ENCODE measurements around the gene SDR39U1. TPM values are rescaled to one million over a fixed set of nuclear protein-coding genes. Genes with fewer than 3 reads are reported as not detected.
"Not testable (repeated sequence)": the region's sequence is repeated elsewhere in the genome, so short reads cannot be mapped to it uniquely, and the experiment has no call there.

Gene SDR39U1
- total and polyA plus RNA-seq, 4 donors = 24.0 to 163 (median 54.1) TPM

DNA sequence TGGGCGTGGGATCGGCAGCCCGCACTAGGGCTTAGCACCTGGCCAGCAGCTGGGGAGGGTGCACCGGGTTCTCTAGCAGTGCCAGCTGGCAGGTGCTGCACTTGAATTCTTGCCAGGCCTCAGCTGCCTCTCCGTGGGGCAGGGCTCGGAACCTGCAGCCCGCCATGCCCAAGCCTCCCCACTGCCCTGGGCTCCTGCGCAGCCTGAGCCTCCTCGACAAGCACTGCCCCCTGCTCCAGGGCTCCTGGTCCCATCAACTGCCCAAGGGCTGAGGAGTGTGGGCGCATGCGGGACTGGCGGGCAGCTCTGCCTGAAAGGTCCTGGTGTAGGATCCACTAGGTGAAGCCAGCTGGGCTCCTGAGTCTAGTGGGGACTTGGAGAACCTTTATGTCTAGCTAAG lies 30.6 kb upstream of the SDR39U1 start:
- Histone ChIP-seq H3K4me3 (ENCODE audit: low read length in 2 of 2) (no peak overlapping the region), H3K4me1 (ENCODE audit: control insufficient read depth in 1 of 2, insufficient read depth in 2 of 2, low read length in 2 of 2) (no peaks in the 10 kb centered on the region), H3K27ac (ENCODE audit: low read depth in 1 of 2, low read length in 2 of 2) (no peak overlapping the region), H3K36me3 (ENCODE audit: control insufficient read depth in 1 of 2, insufficient read depth in 2 of 2, low read length in 1 of 2) (no peaks in the 10 kb centered on the region), H3K27me3 (ENCODE audit: control insufficient read depth in 1 of 2, insufficient read depth in 2 of 2, low read length in 1 of 2) (no peaks in the 10 kb centered on the region), H3K9me3 (ENCODE audit: control insufficient read depth, low read length) (no peaks in the 10 kb centered on the region)
- WGBS, 2 donors = 68 to 95% methylated on average over 12 of the region's 12 CpGs
- DNase-seq (no peak), ATAC-seq (ENCODE audit: low FRiP score) (no peak)
- intact Hi-C loops (cut with DNase I) = no loop called here

DNA sequence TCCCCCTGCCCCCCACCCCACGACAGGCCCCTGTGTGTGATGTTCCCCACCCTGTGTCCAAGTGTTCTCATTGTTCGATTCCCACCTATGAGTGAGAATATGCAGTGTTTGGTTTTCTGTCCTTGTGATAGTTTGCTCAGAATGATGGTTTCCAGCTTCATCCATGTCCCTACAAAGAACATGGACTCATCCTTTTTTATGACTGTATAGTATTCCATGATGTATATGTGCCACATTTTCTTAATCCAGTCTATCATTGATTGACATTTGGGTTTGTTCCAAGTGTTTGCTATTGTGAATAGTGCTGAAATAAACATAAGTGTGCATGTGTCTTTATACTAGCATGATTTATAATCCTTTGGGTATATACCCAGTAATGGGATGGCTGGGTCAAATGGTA lies 27.9 kb upstream of the SDR39U1 start:
- ATAC-seq (ENCODE audit: low FRiP score); H3K4me1 ChIP-seq (ENCODE audit: control insufficient read depth in 1 of 2, insufficient read depth in 2 of 2, low read length in 2 of 2); H3K4me3 ChIP-seq (ENCODE audit: low read length in 2 of 2); DNase-seq; H3K27me3 ChIP-seq (ENCODE audit: control insufficient read depth in 1 of 2, insufficient read depth in 2 of 2, low read length in 1 of 2); intact Hi-C loops (cut with DNase I); H3K9me3 ChIP-seq (ENCODE audit: control insufficient read depth, low read length); H3K36me3 ChIP-seq (ENCODE audit: control insufficient read depth in 1 of 2, insufficient read depth in 2 of 2, low read length in 1 of 2); H3K27ac ChIP-seq (ENCODE audit: low read depth in 1 of 2, low read length in 2 of 2): not testable (repeated sequence)
- 83 to 89% methylated on average over 2 of the region's 2 CpGs for WGBS, 2 donors

- intact Hi-C loops (cut with DNase I) = no loop called here
- H3K27ac ChIP-seq (ENCODE audit: low read depth in 1 of 2, low read length in 2 of 2) = no peak overlapping the region
- 86 to 91% methylated on average over 3 of the region's 3 CpGs for WGBS, 2 donors
- H3K4me1 ChIP-seq (ENCODE audit: control insufficient read depth in 1 of 2, insufficient read depth in 2 of 2, low read length in 2 of 2) = no peaks in the 10 kb centered on the region
- no peaks in the 10 kb centered on the region for H3K27me3 ChIP-seq (ENCODE audit: control insufficient read depth in 1 of 2, insufficient read depth in 2 of 2, low read length in 1 of 2)
- H3K36me3 ChIP-seq (ENCODE audit: control insufficient read depth in 1 of 2, insufficient read depth in 2 of 2, low read length in 1 of 2) = no peaks in the 10 kb centered on the region
- H3K9me3 ChIP-seq (ENCODE audit: control insufficient read depth, low read length) = no peaks in the 10 kb centered on the region
- H3K4me3 ChIP-seq (ENCODE audit: low read length in 2 of 2) = no peak overlapping the region
- DNase-seq (no peak), ATAC-seq (ENCODE audit: low FRiP score) (no peak)
Observed at GRCh38 chr14:24465805-24466204, 23.2 kb upstream of the SDR39U1 start.

- no peak overlapping the region for H3K27ac ChIP-seq (ENCODE audit: low read depth in 1 of 2, low read length in 2 of 2)
- intact Hi-C loops (cut with DNase I) = no loop called here
- WGBS, 2 donors = 96 to 97% methylated on average over 3 of the region's 3 CpGs
- no peaks in the 10 kb centered on the region for H3K36me3 ChIP-seq (ENCODE audit: control insufficient read depth in 1 of 2, insufficient read depth in 2 of 2, low read length in 1 of 2)
- no peaks in the 10 kb centered on the region for H3K4me1 ChIP-seq (ENCODE audit: control insufficient read depth in 1 of 2, insufficient read depth in 2 of 2, low read length in 2 of 2)
- no peak overlapping the region for H3K4me3 ChIP-seq (ENCODE audit: low read length in 2 of 2)
- no peaks in the 10 kb centered on the region for H3K27me3 ChIP-seq (ENCODE audit: control insufficient read depth in 1 of 2, insufficient read depth in 2 of 2, low read length in 1 of 2)
- ATAC-seq (ENCODE audit: low FRiP score) (no peak), DNase-seq (no peak)
- no peaks in the 10 kb centered on the region for H3K9me3 ChIP-seq (ENCODE audit: control insufficient read depth, low read length)
Observed at GRCh38 chr14:24465368-24465767, 22.8 kb upstream of the SDR39U1 start.

DNA sequence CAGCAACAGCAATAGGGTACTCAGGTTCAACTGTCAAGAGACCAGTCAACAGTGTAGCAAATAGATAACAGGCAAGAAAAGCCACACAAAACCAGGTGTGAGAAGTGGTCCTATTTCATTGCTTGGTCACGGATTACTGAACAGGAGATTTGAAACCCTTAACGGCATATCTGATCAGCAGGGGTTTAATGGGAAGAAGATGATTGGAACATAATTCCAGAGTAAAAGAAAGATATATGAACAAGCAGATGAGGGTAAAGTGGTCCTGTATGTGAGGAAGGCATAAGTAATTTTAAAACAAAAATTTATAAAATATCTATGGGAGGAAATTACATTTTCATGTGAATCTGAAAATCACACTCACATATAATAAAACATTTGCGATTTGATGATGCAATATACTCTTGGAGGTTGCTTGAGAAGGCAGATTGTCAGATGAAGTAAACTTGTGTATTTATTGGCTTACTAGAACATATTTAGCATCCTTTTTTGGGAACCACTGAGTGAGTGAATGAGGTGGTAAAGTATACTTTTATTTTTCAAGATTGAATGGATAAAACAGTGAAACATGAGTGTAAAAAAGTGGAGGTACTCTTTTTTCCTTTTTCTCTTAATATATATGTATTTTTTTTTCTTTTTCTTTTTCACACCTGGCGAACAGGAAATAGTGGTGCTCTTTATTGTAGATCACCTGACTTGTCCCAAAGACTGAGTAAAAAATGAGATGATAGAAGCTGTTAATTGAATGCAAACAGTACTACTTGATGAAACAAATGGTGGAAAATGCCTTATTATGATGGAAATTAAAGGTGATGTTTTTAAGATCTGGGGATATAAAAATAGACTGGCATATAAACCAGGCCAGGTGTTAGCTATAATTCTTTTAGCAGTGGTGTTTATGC lies 21.6 kb upstream of the SDR39U1 start:
- Histone ChIP-seq H3K27ac (ENCODE audit: low read depth in 1 of 2, low read length in 2 of 2) (no peak overlapping the region), H3K4me3 (ENCODE audit: low read length in 2 of 2) (no peak overlapping the region), H3K27me3 (ENCODE audit: control insufficient read depth in 1 of 2, insufficient read depth in 2 of 2, low read length in 1 of 2) (no peaks in the 10 kb centered on the region), H3K36me3 (ENCODE audit: control insufficient read depth in 1 of 2, insufficient read depth in 2 of 2, low read length in 1 of 2) (no peaks in the 10 kb centered on the region), H3K9me3 (ENCODE audit: control insufficient read depth, low read length) (no peaks in the 10 kb centered on the region), H3K4me1 (ENCODE audit: control insufficient read depth in 1 of 2, insufficient read depth in 2 of 2, low read length in 2 of 2) (no peaks in the 10 kb centered on the region)
- DNase-seq (no peak), ATAC-seq (ENCODE audit: low FRiP score) (no peak)
- WGBS, 2 donors = 69 to 91% methylated on average over 4 of the region's 4 CpGs
- intact Hi-C loops (cut with DNase I) = no loop called here

DNA sequence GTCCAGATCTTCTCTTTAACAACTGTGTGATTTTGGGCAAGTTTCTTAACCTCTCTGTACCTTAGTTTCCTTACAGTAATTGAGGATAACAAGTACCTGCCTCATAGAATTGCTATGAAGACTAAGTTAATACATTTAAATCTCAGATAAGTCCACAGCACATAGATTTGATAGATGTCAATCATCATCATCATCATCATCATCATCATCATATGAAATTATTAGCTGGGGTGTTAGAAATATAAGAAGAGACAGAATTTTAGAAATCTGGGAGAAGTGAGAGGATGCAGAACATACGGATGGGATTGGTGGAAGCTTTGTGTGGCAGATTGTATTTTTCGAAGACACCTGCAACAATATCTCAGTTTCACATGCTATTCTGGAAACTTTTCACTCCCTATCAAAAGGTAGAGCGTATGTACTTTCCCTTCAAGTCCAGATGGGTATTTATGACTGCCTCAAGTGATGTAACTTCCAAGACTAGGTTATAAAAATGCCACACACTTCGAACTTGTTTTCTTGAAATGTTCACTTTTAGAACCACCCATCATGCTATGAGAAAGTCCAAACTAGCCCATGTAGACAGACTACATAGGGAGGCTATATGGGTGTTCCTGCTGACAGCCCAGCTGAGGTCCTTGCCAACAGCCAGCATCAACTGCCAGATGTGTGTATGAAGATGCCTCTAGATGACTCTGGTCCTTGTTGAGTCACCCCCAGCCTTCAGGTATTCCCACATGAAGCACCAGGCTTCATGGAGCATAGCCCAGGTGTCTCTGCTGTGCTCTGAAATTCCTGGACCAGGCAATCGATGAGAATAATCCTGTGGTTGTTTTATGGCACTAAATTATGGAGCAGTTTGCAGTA lies 20.7 kb upstream of the SDR39U1 start:
- ATAC-seq (ENCODE audit: low FRiP score) (no peak), DNase-seq (no peak)
- Histone ChIP-seq H3K4me3 (ENCODE audit: low read length in 2 of 2) (no peak overlapping the region), H3K27me3 (ENCODE audit: control insufficient read depth in 1 of 2, insufficient read depth in 2 of 2, low read length in 1 of 2) (no peaks in the 10 kb centered on the region), H3K9me3 (ENCODE audit: control insufficient read depth, low read length) (no peaks in the 10 kb centered on the region), H3K36me3 (ENCODE audit: control insufficient read depth in 1 of 2, insufficient read depth in 2 of 2, low read length in 1 of 2) (no peaks in the 10 kb centered on the region), H3K27ac (ENCODE audit: low read depth in 1 of 2, low read length in 2 of 2) (no peak overlapping the region), H3K4me1 (ENCODE audit: control insufficient read depth in 1 of 2, insufficient read depth in 2 of 2, low read length in 2 of 2) (no peaks in the 10 kb centered on the region)
- WGBS, 2 donors = 49 to 86% methylated on average over 5 of the region's 5 CpGs
- intact Hi-C loops (cut with DNase I) = no loop called here

- Histone ChIP-seq H3K36me3 (ENCODE audit: control insufficient read depth in 1 of 2, insufficient read depth in 2 of 2, low read length in 1 of 2) (no peaks in the 10 kb centered on the region), H3K9me3 (ENCODE audit: control insufficient read depth, low read length) (peaks cover 3% of the 10 kb centered on the region), H3K27me3 (ENCODE audit: control insufficient read depth in 1 of 2, insufficient read depth in 2 of 2, low read length in 1 of 2) (no peaks in the 10 kb centered on the region), H3K4me3 (ENCODE audit: low read length in 2 of 2) (no peak overlapping the region), H3K4me1 (ENCODE audit: control insufficient read depth in 1 of 2, insufficient read depth in 2 of 2, low read length in 2 of 2) (no peaks in the 10 kb centered on the region), H3K27ac (ENCODE audit: low read depth in 1 of 2, low read length in 2 of 2) (no peak overlapping the region)
- ATAC-seq (ENCODE audit: low FRiP score) (no peak), DNase-seq (no peak)
- intact Hi-C loops (cut with DNase I) = no loop called here
Observed at GRCh38 chr14:24461336-24461735, 18.8 kb upstream of the SDR39U1 start.

- WGBS, 2 donors = 65% methylated on average over 3 of the region's 3 CpGs
- H3K27ac ChIP-seq (ENCODE audit: low read depth in 1 of 2, low read length in 2 of 2) = no peak overlapping the region
- no peak for DNase-seq
- peaks cover 3% of the 10 kb centered on the region for H3K9me3 ChIP-seq (ENCODE audit: control insufficient read depth, low read length)
- no peaks in the 10 kb centered on the region for H3K27me3 ChIP-seq (ENCODE audit: control insufficient read depth in 1 of 2, insufficient read depth in 2 of 2, low read length in 1 of 2)
- no peaks in the 10 kb centered on the region for H3K4me1 ChIP-seq (ENCODE audit: control insufficient read depth in 1 of 2, insufficient read depth in 2 of 2, low read length in 2 of 2)
- no peak overlapping the region for H3K4me3 ChIP-seq (ENCODE audit: low read length in 2 of 2)
- ATAC-seq (ENCODE audit: low FRiP score) = no peak
- H3K36me3 ChIP-seq (ENCODE audit: control insufficient read depth in 1 of 2, insufficient read depth in 2 of 2, low read length in 1 of 2) = no peaks in the 10 kb centered on the region
- intact Hi-C loops (cut with DNase I) = no loop called here
Observed at GRCh38 chr14:24459331-24459730, 16.8 kb upstream of the SDR39U1 start.
